Measurements from ENCODE around the gene TMEM9B. TPM values are rescaled to one million over a fixed set of nuclear protein-coding genes. Genes with fewer than 3 reads are reported as not detected.

The TMEM9B gene
- total RNA-seq, 1 experiment from 2014 or later: 46.2 TPM

Other genes starting within 250 kb of the TMEM9B start
- 87.8 and 89.8 TPM in 2 replicates for gene AKIP1, start 53.3 kb downstream of the TMEM9B start, total RNA-seq (2014; rRNA removed)
- gene C11orf16, start 31.5 kb downstream of the TMEM9B start, total RNA-seq (2014; rRNA removed): not detected in 2 replicates
- not detected in 2 replicates for gene ASCL3, start 21.4 kb downstream of the TMEM9B start, total RNA-seq (2014; rRNA removed)
- 23.4 and 26.2 TPM in 2 replicates for gene NRIP3, start 39.6 kb upstream of the TMEM9B start, total RNA-seq (2014; rRNA removed)
- 0.06 and 0.11 TPM in 2 replicates for gene SCUBE2, start 127.2 kb upstream of the TMEM9B start, total RNA-seq (2014; rRNA removed)